GM18951 (cell line): ENCODE results near the gene KLRF1.

Experiments
- POLR2A ChIP-seq: IDR thresholded peaks from 4 replicates; pipeline ENCODE4 v1.6.1; 2011; ENCODE audit warnings: mild to moderate bottlenecking; ENCODE audit not compliant: insufficient read length, insufficient read depth; ENCODE audit errors: extremely low read depth
- in situ Hi-C: fragments of 300-500 bp; cut with MboI; formaldehyde crosslinking; loops from one replicate; pipeline ENCODE4 v1.12.0; 2022; ENCODE audit warnings: low sequenced_read_pairs, mixed read lengths, inconsistent platforms; ENCODE audit not compliant: unreplicated experiment

Gene KLRF1

GRCh38 chr12:9827209-9827888 is at the start of gene KLRF1:
Gene KLRF1 (plus strand): TSS chr12:9827481. CDS start chr12:9827545, 64 bp downstream.
- no peak for TF ChIP-seq POLR2A
- in situ Hi-C loops, result no loop called here

GRCh38 chr12:9779209-9779608 is 48.1 kb upstream of the KLRF1 start:
- in situ Hi-C loops, result no loop called here
- no peak for TF ChIP-seq POLR2A

- TF ChIP-seq POLR2A, result no peak
- in situ Hi-C loops, result no loop called here
Observed at GRCh38 chr12:9781360-9781759, 45.9 kb upstream of the KLRF1 start.

GRCh38 chr12:9782547-9783382 is 44.5 kb upstream of the KLRF1 start:
- in situ Hi-C loops, result no loop called here
- no peak for TF ChIP-seq POLR2A

GRCh38 chr12:9784326-9784725 is 43.0 kb upstream of the KLRF1 start:
- in situ Hi-C loops, result no loop called here

GRCh38 chr12:9784816-9785215 is 42.5 kb upstream of the KLRF1 start:
- in situ Hi-C loops, result no loop called here
- TF ChIP-seq POLR2A, result no peak

More at GRCh38 chr12:9784326-9784725, 43.0 kb upstream of the KLRF1 start:
- no peak for TF ChIP-seq POLR2A

- in situ Hi-C loops, result no loop called here
Observed at GRCh38 chr12:9786726-9787717, 40.3 kb upstream of the KLRF1 start.

GRCh38 chr12:9792185-9792900 is 34.9 kb upstream of the KLRF1 start:
- no peak for TF ChIP-seq POLR2A
- in situ Hi-C loops, result no loop called here

More at GRCh38 chr12:9786726-9787717, 40.3 kb upstream of the KLRF1 start:
- no peak for TF ChIP-seq POLR2A

GRCh38 chr12:9792961-9793617 is 34.2 kb upstream of the KLRF1 start:
- in situ Hi-C loops, result no loop called here
- no peak for TF ChIP-seq POLR2A

GRCh38 chr12:9793779-9794395 is 33.4 kb upstream of the KLRF1 start:
- no peak for TF ChIP-seq POLR2A
- in situ Hi-C loops, result no loop called here

- in situ Hi-C loops, result loop anchor here (5.0 kb wide), 1 partner anchor 42 kb away; no protein-coding TSS in a partner anchor
- no peak for TF ChIP-seq POLR2A
Observed at GRCh38 chr12:9794484-9795093, 32.7 kb upstream of the KLRF1 start.
